ENCODE measurements around the gene FXYD6.

DNA sequence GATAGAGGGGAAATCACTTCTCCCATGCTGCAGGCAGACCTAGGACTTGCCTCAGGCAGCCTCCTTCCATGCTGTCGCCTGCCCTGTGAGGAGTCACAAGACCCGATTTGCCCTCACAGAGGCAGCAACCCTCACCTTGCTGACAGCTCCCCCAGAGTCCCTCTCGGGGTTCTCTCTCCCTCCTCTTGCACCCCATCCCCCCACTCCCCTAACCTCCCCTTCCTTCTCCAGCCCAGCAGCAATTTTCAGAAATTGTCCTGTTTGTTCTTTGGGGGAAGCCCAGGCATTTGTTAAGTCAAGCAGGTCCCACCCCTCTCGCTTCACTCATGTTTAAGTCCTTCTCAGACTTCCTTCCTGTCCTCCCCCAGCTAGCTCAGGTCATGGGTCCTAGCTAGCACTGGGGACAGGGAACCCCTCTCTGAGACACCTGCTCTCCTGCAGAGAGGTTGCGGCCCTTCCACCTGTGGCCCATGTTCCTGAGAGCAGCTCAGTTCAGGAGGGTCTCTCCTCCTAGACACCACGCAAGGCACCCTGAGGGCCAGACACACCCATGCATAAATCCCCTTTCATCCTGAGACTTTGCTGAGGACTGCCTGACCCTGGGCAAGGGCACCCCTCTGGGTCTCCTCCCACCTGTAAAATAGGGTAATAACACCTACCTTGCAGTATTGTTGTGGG lies 45.6 kb downstream of the FXYD6 start:
- no peak for TF ChIP-seq RAD21 (CRISPR knock-in tag; conservative IDR thresholded peaks at IDR 0.05 in 1 of 2, IDR thresholded peaks at IDR 0.05 in 1 of 2)
- no peak for TF ChIP-seq PREB (CRISPR knock-in tag; IDR thresholded peaks at IDR 0.05)
- TF ChIP-seq ZNF644 (tag; IDR thresholded peaks at IDR 0.05; ENCODE audit: low read depth), result no peak
- TF ChIP-seq SRF (CRISPR knock-in tag; IDR thresholded peaks at IDR 0.05), result no peak
- no peak for TF ChIP-seq TRIM28 (IDR thresholded peaks at IDR 0.05)
- TF ChIP-seq MAZ (CRISPR knock-in tag; conservative IDR thresholded peaks at IDR 0.05 in 1 of 2, IDR thresholded peaks at IDR 0.05 in 1 of 2), result no peak
- no peak for TF ChIP-seq CTCF (IDR thresholded peaks at IDR 0.05 in 2 of 3, conservative IDR thresholded peaks at IDR 0.05 in 1 of 3; ENCODE audit: insufficient read depth in 2 of 3, low read depth in 1 of 3, low read length in 3 of 3)

All from K562 (cell line).